ENCODE results near the gene SDF2L1. TPM values are rescaled to one million over a fixed set of nuclear protein-coding genes. Genes with fewer than 3 reads are reported as not detected.
A peak's percentile ranks its signal among the peaks of the same experiment; 100 is the strongest.

The SDF2L1 gene
- total and polyA plus RNA-seq, 9 of the 15 experiments (the other 6 are each of a cell fraction or from before 2014, with no cell fraction given), result 15.1 to 989 (median 124) TPM

DNA sequence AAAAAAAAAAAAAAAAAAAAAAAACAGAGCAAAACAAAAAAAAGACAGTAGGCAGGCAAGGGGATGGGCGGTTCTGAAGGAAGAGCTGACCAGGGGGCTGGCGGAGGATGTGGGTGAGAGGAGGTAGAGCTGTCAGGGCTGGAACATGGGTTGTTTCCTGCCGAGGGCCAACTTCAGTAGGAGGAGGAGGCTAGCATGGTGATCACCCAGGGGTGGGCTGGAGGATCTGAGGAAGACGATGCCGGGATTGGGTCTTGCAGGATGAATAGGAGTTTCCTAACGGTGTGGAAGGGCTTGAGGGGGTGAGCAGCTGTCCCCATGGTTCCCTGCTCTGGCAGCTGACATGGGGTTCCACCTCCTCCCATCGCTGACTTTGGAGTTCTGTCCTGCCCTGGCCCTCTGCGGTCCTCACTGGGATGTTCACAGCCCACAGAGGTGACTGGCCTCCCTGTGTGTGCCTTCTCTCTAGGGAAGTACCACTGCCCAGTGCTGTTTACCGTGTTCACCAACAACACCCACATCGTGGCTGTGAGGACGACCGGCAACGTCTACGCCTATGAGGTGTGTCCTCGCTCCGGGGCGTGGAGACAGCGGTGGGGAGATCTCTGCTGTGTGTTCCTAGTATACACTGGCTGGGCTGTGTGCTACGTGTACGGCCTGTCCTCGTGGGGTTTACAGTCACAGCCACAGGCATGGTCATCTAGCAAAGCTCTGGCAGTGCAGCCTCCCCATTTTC, 38.9 kb downstream of the SDF2L1 start (continued):
- TF ChIP-seq, protein P1, sequence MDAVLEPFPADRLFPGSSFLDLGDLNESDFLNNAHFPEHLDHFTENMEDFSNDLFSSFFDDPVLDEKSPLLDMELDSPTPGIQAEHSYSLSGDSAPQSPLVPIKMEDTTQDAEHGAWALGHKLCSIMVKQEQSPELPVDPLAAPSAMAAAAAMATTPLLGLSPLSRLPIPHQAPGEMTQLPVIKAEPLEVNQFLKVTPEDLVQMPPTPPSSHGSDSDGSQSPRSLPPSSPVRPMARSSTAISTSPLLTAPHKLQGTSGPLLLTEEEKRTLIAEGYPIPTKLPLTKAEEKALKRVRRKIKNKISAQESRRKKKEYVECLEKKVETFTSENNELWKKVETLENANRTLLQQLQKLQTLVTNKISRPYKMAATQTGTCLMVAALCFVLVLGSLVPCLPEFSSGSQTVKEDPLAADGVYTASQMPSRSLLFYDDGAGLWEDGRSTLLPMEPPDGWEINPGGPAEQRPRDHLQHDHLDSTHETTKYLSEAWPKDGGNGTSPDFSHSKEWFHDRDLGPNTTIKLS (IDR thresholded peaks at IDR 0.05; ENCODE audit: borderline replicate concordance, low read depth), result no peak
- TF ChIP-seq, protein P2, sequence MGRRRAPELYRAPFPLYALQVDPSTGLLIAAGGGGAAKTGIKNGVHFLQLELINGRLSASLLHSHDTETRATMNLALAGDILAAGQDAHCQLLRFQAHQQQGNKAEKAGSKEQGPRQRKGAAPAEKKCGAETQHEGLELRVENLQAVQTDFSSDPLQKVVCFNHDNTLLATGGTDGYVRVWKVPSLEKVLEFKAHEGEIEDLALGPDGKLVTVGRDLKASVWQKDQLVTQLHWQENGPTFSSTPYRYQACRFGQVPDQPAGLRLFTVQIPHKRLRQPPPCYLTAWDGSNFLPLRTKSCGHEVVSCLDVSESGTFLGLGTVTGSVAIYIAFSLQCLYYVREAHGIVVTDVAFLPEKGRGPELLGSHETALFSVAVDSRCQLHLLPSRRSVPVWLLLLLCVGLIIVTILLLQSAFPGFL (CRISPR knock-in tag; IDR thresholded peaks at IDR 0.05), result no peak
- TF ChIP-seq, protein P3, sequence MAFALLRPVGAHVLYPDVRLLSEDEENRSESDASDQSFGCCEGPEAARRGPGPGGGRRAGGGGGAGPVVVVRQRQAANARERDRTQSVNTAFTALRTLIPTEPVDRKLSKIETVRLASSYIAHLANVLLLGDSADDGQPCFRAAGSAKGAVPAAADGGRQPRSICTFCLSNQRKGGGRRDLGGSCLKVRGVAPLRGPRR (CRISPR knock-in tag; IDR thresholded peaks at IDR 0.05), result no peak
- TF ChIP-seq GABPA (tag; conservative IDR thresholded peaks at IDR 0.05; ENCODE audit: low read depth) (no peak), MTF1 (CRISPR knock-in tag; IDR thresholded peaks at IDR 0.05; ENCODE audit: borderline replicate concordance) (no peak), DACH1 (IDR thresholded peaks at IDR 0.05; ENCODE audit: partially characterized antibody) (no peak), BCOR (IDR thresholded peaks at IDR 0.05) (no peak), KAT2B (IDR thresholded peaks at IDR 0.05; ENCODE audit: low read depth, low read length) (no peak), ZZZ3 (IDR thresholded peaks at IDR 0.05) (no peak), ELK3 (CRISPR knock-in tag; IDR thresholded peaks at IDR 0.05) (no peak), ZNF124 (CRISPR knock-in tag; IDR thresholded peaks at IDR 0.05) (peak; percentile 68; the same call in 1 of the 2 replicates), ZNF436 (CRISPR knock-in tag; IDR thresholded peaks at IDR 0.05) (no peak), SRSF9 (IDR thresholded peaks at IDR 0.05; ENCODE audit: borderline replicate concordance, low read depth, low read length) (no peak), SAFB (IDR thresholded peaks at IDR 0.05; ENCODE audit: borderline replicate concordance, low read depth, low read length) (no peak), SETDB1 (IDR thresholded peaks at IDR 0.05; ENCODE audit: low read length) (no peak), MYBL2 (IDR thresholded peaks at IDR 0.05; ENCODE audit: low read depth) (no peak), MYBL2 (CRISPR knock-in tag; IDR thresholded peaks at IDR 0.05; ENCODE audit: borderline replicate concordance) (peak; percentile 85; the same call in 1 of the 2 replicates), WHSC1 (IDR thresholded peaks at IDR 0.05; ENCODE audit: low read length) (peak; percentile 79), CHD4 (IDR thresholded peaks at IDR 0.05; ENCODE audit: insufficient read depth, insufficient replicate concordance, low read depth, low read length, poor library complexity, severe bottlenecking) (no peak)
- TF ChIP-seq, protein P4, sequence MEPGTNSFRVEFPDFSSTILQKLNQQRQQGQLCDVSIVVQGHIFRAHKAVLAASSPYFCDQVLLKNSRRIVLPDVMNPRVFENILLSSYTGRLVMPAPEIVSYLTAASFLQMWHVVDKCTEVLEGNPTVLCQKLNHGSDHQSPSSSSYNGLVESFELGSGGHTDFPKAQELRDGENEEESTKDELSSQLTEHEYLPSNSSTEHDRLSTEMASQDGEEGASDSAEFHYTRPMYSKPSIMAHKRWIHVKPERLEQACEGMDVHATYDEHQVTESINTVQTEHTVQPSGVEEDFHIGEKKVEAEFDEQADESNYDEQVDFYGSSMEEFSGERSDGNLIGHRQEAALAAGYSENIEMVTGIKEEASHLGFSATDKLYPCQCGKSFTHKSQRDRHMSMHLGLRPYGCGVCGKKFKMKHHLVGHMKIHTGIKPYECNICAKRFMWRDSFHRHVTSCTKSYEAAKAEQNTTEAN (CRISPR knock-in tag; IDR thresholded peaks at IDR 0.05), result no peak
- TF ChIP-seq, protein P5, sequence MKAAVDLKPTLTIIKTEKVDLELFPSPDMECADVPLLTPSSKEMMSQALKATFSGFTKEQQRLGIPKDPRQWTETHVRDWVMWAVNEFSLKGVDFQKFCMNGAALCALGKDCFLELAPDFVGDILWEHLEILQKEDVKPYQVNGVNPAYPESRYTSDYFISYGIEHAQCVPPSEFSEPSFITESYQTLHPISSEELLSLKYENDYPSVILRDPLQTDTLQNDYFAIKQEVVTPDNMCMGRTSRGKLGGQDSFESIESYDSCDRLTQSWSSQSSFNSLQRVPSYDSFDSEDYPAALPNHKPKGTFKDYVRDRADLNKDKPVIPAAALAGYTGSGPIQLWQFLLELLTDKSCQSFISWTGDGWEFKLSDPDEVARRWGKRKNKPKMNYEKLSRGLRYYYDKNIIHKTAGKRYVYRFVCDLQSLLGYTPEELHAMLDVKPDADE (conservative IDR thresholded peaks at IDR 0.05; ENCODE audit: control insufficient read depth, low read depth, low read length), result 0 out of 2 replicates have a peak, but pooled peaks have one; percentile 27
